Small intestine (tissue), 7 donors: ENCODE data around the gene KRT4. TPM values are rescaled to one million over a fixed set of nuclear protein-coding genes. Genes with fewer than 3 reads are reported as not detected.

ENCODE experiments used
- DNase-seq, 2 donors: peaks; one replicate each; pipeline versions ENCODE4 v3.0.0 to v3.0.0-alpha.2; 2013
- FAIRE-seq: peaks from 2 replicates; lab custom pipeline; 2012; peaks lifted over from hg19 to GRCh38; lab: Jason Lieb, UNC
- H3K27ac ChIP-seq, 3 donors: one replicate each; pipeline ENCODE4 v1.5.1; 2013; ENCODE audit warnings: low read length in 2 of 3, mild to moderate bottlenecking in 2 of 3, control low read depth in 1 of 3, inconsistent platforms in 1 of 3, low read depth in 1 of 3, moderate library complexity in 1 of 3
- H3K27me3 ChIP-seq, 3 donors: one replicate each; pipeline ENCODE4 v1.6.1; 2013; ENCODE audit warnings: low read length in 3 of 3, inconsistent platforms in 1 of 3; ENCODE audit not compliant: control insufficient read depth in 3 of 3, insufficient read depth in 3 of 3
- H3K36me3 ChIP-seq, 3 donors: one replicate each; pipeline ENCODE4 v1.6.1; 2013; ENCODE audit warnings: low read length in 3 of 3, inconsistent platforms in 1 of 3, low read depth in 1 of 3, mild to moderate bottlenecking in 1 of 3, moderate library complexity in 1 of 3; ENCODE audit not compliant: control insufficient read depth in 3 of 3, insufficient read depth in 2 of 3
- H3K4me1 ChIP-seq, 3 donors: one replicate each; pipeline ENCODE4 v1.6.1; 2013; ENCODE audit warnings: low read length in 2 of 3, inconsistent platforms in 1 of 3, low read depth in 1 of 3, mild to moderate bottlenecking in 1 of 3, moderate library complexity in 1 of 3; ENCODE audit not compliant: control insufficient read depth in 3 of 3, insufficient read depth in 2 of 3
- H3K4me3 ChIP-seq, 3 donors: one replicate each; pipeline ENCODE4 v1.5.1; 2013; ENCODE audit warnings: low read length in 3 of 3, control low read depth in 1 of 3, inconsistent platforms in 1 of 3, low read depth in 1 of 3, mild to moderate bottlenecking in 1 of 3, moderate library complexity in 1 of 3
- H3K9me3 ChIP-seq, 2 donors: one replicate each; pipeline ENCODE4 v1.6.1; 2013; ENCODE audit warnings: low read depth in 1 of 2, low read length in 1 of 2; ENCODE audit not compliant: control insufficient read depth in 2 of 2, insufficient read depth in 1 of 2
- WGBS, 3 donors: extraction: QIAGEN DNeasy Blood & Tissue Kit; methylation state at CpG; one replicate each; pipeline ENCODE4 v1.1.7; 2013; 5-methylcytosine and 5-hydroxymethylcytosine counted together
- polyA plus RNA-seq, 4 donors: library from polyadenylated mRNA; stranded (reverse) in 3 of 4; unstranded in 1 of 4; fragments of 200-250 nt in 3 of 4; fragments of 120-200 nt in 1 of 4; gene quantifications; one replicate each; pipeline versions ENCODE4 v1.2.1 to v1.2.3, GENCODE V29; 2013
- donor health status: healthy with polysubstance abuse.
- donor health status: control.
- donor health status: control.
- donor health status: Bipolar disorder and iron deficiency.
- donor health status: healthy.

KRT4 gene
- polyA plus RNA-seq, 4 donors = 0.04 to 12.3 (median 4.4) TPM

- FAIRE-seq = no peak
- 85 to 88% (median 86%) methylated on average over 4 of the region's 4 CpGs for WGBS, 3 donors
Measured at GRCh38 chr12:52772188-52772587, 41.7 kb downstream of the KRT4 start.

GRCh38 chr12:52771505-52771904, 42.4 kb downstream of the KRT4 start:
- H3K27me3 ChIP-seq = peaks cover 0 to 9% (median 1%) of the 10 kb centered on the region in 3 donors
- no peaks in the 10 kb centered on the region for H3K4me1 ChIP-seq
- H3K36me3 ChIP-seq = no peaks in the 10 kb centered on the region
- H3K9me3 ChIP-seq = no peaks in the 10 kb centered on the region
- 60 to 80% (median 77%) methylated on average over 4 of the region's 4 CpGs for WGBS, 3 donors
- H3K27ac ChIP-seq = no peak overlapping the region
- DNase-seq (peak in 1 of 2 donors; percentile 2), FAIRE-seq (no peak)
- no peak overlapping the region for H3K4me3 ChIP-seq

More at GRCh38 chr12:52772188-52772587, 41.7 kb downstream of the KRT4 start:
- Histone ChIP-seq H3K36me3 (no peaks in the 10 kb centered on the region), H3K9me3 (no peaks in the 10 kb centered on the region), H3K4me1 (no peaks in the 10 kb centered on the region), H3K27me3 (peaks cover 0 to 9% (median 0%) of the 10 kb centered on the region in 3 donors), H3K4me3 (no peak overlapping the region), H3K27ac (no peak overlapping the region)
- no peak for DNase-seq

- Histone ChIP-seq H3K4me3 (no peak overlapping the region), H3K27ac (no peak overlapping the region), H3K27me3 (peaks cover 0 to 9% (median 5%) of the 10 kb centered on the region in 3 donors), H3K9me3 (no peaks in the 10 kb centered on the region), H3K4me1 (no peaks in the 10 kb centered on the region), H3K36me3 (no peaks in the 10 kb centered on the region)
- DNase-seq (no peak), FAIRE-seq (no peak)
- WGBS, 3 donors = 67 to 73% (median 72%) methylated on average over 6 of the region's 6 CpGs
Measured at GRCh38 chr12:52771088-52771487, 42.8 kb downstream of the KRT4 start.

GRCh38 chr12:52769946-52770345, 44.0 kb downstream of the KRT4 start:
- no peaks in the 10 kb centered on the region for H3K9me3 ChIP-seq
- H3K27me3 ChIP-seq = peaks cover 0 to 6% (median 6%) of the 10 kb centered on the region in 3 donors
- H3K27ac ChIP-seq = no peak overlapping the region
- no peaks in the 10 kb centered on the region for H3K4me1 ChIP-seq
- FAIRE-seq (no peak), DNase-seq (no peak)
- H3K4me3 ChIP-seq = no peak overlapping the region
- no peaks in the 10 kb centered on the region for H3K36me3 ChIP-seq

- 50 to 67% (median 53%) methylated on average over 3 of the region's 3 CpGs for WGBS, 3 donors
- FAIRE-seq = no peak
Measured at GRCh38 chr12:52769354-52769753, 44.6 kb downstream of the KRT4 start.

GRCh38 chr12:52768479-52769200, 45.3 kb downstream of the KRT4 start:
- WGBS, 3 donors = 76 to 84% (median 83%) methylated on average over 10 of the region's 10 CpGs
- H3K9me3 ChIP-seq = no peaks in the 10 kb centered on the region
- no peaks in the 10 kb centered on the region for H3K4me1 ChIP-seq
- no peak overlapping the region for H3K27ac ChIP-seq
- FAIRE-seq (no peak), DNase-seq (no peak)
- no peak overlapping the region for H3K4me3 ChIP-seq
- H3K27me3 ChIP-seq = peaks cover 0 to 6% (median under 1%) of the 10 kb centered on the region in 3 donors
- H3K36me3 ChIP-seq = no peaks in the 10 kb centered on the region

More at GRCh38 chr12:52769354-52769753, 44.6 kb downstream of the KRT4 start:
- no peaks in the 10 kb centered on the region for H3K4me1 ChIP-seq
- DNase-seq = no peak
- no peaks in the 10 kb centered on the region for H3K9me3 ChIP-seq
- no peak overlapping the region for H3K4me3 ChIP-seq
- H3K27me3 ChIP-seq = peaks cover 0 to 6% (median 2%) of the 10 kb centered on the region in 3 donors
- H3K27ac ChIP-seq = no peak overlapping the region
- no peaks in the 10 kb centered on the region for H3K36me3 ChIP-seq

GRCh38 chr12:52767427-52767826, 46.5 kb downstream of the KRT4 start:
- no peak for FAIRE-seq

GRCh38 chr12:52767020-52767379, 46.9 kb downstream of the KRT4 start:
- FAIRE-seq (no peak), DNase-seq (no peak)
- WGBS, 3 donors = 67 to 100% (median 83%) methylated on average over 1 of the region's 1 CpG
- Histone ChIP-seq H3K4me3 (no peak overlapping the region), H3K9me3 (peaks cover 0 to 2% of the 10 kb centered on the region in 2 donors), H3K27me3 (peaks cover 0 to 8% (median under 1%) of the 10 kb centered on the region in 3 donors), H3K4me1 (no peaks in the 10 kb centered on the region), H3K27ac (no peak overlapping the region), H3K36me3 (no peaks in the 10 kb centered on the region)

More at GRCh38 chr12:52767427-52767826, 46.5 kb downstream of the KRT4 start:
- Histone ChIP-seq H3K27ac (no peak overlapping the region), H3K27me3 (peaks cover 0 to 8% (median 0%) of the 10 kb centered on the region in 3 donors), H3K4me3 (no peak overlapping the region), H3K9me3 (no peaks in the 10 kb centered on the region), H3K4me1 (no peaks in the 10 kb centered on the region), H3K36me3 (no peaks in the 10 kb centered on the region)
- DNase-seq = no peak
- WGBS, 3 donors = 32 to 36% (median 35%) methylated on average over 3 of the region's 3 CpGs
